ENCODE results near the gene TDP1.
A peak's percentile ranks its signal among the peaks of the same experiment; 100 is the strongest.
"Not testable (repeated sequence)": the region's sequence is repeated elsewhere in the genome, so short reads cannot be mapped to it uniquely, and the experiment has no call there.

TDP1 gene

GRCh38 chr14:90050271-90050670 lies 94.5 kb downstream of the TDP1 start:
- ATAC-seq: no peak

- no peak for ATAC-seq
These were observed 97.3 kb downstream of the TDP1 start for GRCh38 chr14:90053044-90053443.

- no peak for ATAC-seq
These were observed 99.1 kb downstream of the TDP1 start for GRCh38 chr14:90054803-90055202.

GRCh38 chr14:90056826-90057225 lies 101.1 kb downstream of the TDP1 start:
- no peak for ATAC-seq

- ATAC-seq: no peak
These were observed 103.2 kb downstream of the TDP1 start for GRCh38 chr14:90058876-90059458.

GRCh38 chr14:90060312-90060964 lies 104.7 kb downstream of the TDP1 start:
- peak; percentile 70 to 80 for ATAC-seq

- ATAC-seq: no peak
These were observed 105.4 kb downstream of the TDP1 start for GRCh38 chr14:90060965-90061684.

- ATAC-seq: no peak
These were observed 106.0 kb downstream of the TDP1 start, which contains the start of gene KCNK13 for GRCh38 chr14:90061685-90062126. Gene KCNK13 (plus strand): TSS chr14:90061994. CDS start chr14:90062206, 212 bp downstream.

- ATAC-seq: no peak
These were observed 106.5 kb downstream of the TDP1 start for GRCh38 chr14:90062127-90062794.

- no peak for ATAC-seq
These were observed 107.3 kb downstream of the TDP1 start for GRCh38 chr14:90062822-90063539.

- ATAC-seq: no peak
These were observed 116.6 kb downstream of the TDP1 start for GRCh38 chr14:90072350-90072749.

GRCh38 chr14:90079576-90079975 lies 123.8 kb downstream of the TDP1 start:
- no peak for ATAC-seq

GRCh38 chr14:90087433-90087832 lies 131.7 kb downstream of the TDP1 start:
- no peak for ATAC-seq

- no peak for ATAC-seq
These were observed 132.4 kb downstream of the TDP1 start for GRCh38 chr14:90088176-90088575.

- not testable (repeated sequence) for ATAC-seq
These were observed 133.8 kb downstream of the TDP1 start for GRCh38 chr14:90089486-90089885.

- no peak for ATAC-seq
These were observed 135.7 kb downstream of the TDP1 start for GRCh38 chr14:90091393-90091792.

GRCh38 chr14:90093942-90094595 lies 138.3 kb downstream of the TDP1 start:
- ATAC-seq: peak in 1 of 2 donors; percentile 73

All from activated CD4-positive, CD25-positive, alpha-beta regulatory T cell treated with anti-CD3 and anti-CD28 coated beads, Interleukin-2, amount 50 U/mL, for 24 hours (primary cell).